HG02943 (cell line): Measurements from ENCODE around the gene CYS1.

Experiments
- ATAC-seq: cut with Tn5 transposase; IDR thresholded peaks from one replicate; pipeline ENCODE4 v1.9.1; 2021; ENCODE audit warnings: mild to moderate bottlenecking, low read depth, moderate library complexity; ENCODE audit not compliant: unreplicated experiment

The CYS1 gene

DNA sequence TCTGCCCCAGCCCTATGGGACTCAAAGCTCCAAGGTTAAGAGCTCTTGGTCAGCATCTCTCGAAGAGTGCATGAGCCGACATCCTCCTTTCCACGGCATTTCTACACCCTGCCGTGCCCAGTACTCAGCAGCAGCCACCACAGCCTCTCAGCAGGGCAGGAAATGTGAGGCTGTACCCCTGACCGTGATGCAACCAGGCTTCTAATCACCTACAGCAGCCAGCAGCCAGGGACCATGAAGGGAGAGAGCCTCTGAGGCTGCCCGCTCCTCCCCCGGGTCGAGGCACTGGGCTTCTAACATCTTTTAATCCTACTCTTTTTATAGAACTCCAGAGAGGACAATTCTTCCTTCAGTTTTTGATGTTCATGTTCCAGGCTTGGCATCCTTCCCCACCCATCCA lies 6.5 kb downstream of the CYS1 start:
- ATAC-seq: no peak

DNA sequence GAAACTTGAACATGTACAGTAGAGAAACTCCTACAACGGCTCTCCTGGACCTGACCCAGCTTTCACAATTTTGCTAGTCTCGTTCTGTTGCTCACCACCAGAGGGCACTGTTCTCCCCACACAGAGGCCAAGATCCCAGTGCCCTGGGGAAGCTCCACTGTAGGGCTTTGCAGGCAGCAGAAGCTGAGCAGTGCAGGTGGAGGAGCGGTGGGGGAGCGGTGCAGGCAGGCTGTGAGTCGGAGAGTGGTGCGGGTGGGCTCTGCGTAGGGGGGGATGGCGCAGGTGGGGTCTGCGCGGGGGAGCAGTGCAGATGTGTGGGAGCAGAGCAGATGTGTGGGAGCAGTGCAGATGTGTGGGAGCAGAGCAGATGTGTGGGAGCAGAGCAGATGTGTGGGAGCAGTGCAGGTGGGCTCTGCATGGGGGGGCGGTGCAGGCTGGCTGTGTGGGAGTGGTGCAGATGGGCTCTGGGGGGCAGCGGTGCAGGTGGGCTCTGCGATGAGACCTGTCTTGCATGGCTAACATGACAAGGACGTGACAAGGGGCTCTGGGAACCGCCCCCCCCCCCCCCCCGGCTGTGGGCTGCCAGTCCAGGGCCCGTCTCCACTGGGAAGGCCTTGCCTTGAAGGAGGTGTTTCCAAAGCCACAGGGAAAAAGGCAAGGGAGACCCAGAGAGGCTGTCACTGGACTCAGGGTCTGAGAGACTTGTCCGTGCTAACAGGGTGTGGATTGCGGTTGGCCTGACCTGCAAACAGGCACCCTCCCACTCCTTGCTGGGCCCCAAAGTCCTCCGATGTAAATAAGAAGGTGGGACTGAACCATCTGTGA lies 7.3 kb downstream of the CYS1 start:
- ATAC-seq: no peak

DNA sequence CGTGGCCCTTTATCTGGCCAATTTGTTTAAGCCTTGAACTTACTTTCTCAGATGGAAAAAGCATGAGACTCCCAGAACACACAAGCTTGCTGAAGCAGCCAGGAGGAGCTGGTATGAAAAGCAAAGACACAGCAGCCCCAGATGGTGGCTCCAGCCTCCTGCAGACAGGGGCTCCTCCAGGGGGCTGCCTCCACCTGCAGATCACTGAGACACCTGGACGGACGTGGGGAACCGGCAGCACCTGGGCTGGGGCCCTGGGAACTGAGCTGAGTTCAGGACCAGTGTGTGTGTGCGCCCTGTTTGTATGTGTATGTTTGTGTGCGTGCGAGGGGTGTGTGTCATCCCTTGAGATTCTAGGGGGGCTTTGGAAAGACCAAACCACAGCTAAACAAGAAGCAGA lies 8.6 kb downstream of the CYS1 start:
- ATAC-seq: no peak

GRCh38 chr2:10071176-10071575 lies 9.0 kb downstream of the CYS1 start:
- ATAC-seq: no peak

- no peak for ATAC-seq
These were observed 12.3 kb downstream of the CYS1 start for GRCh38 chr2:10067881-10068280.

DNA sequence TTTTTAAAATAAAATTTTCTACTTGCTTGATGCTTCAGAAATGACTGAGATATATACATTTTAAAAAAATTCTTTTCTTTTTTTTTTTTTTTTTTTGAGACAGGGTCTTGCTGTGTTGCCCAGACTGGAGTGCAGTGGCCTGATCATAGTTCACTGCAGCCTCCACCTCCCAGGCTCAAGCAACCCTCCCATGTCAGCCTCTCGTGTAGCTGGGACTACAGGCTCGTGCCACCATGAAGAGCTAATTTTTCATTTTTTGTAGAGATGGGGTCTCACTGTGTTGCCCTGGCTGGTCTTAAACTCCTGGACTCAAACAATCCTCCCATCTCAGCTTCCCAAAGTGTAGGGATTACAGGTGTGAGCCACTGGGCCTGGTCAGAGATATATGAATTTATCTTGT lies 12.9 kb downstream of the CYS1 start:
- no peak for ATAC-seq

GRCh38 chr2:10065773-10066055 lies 14.5 kb downstream of the CYS1 start:
- ATAC-seq: no peak

GRCh38 chr2:10064932-10065772 lies 15.1 kb downstream of the CYS1 start:
- no peak for ATAC-seq

DNA sequence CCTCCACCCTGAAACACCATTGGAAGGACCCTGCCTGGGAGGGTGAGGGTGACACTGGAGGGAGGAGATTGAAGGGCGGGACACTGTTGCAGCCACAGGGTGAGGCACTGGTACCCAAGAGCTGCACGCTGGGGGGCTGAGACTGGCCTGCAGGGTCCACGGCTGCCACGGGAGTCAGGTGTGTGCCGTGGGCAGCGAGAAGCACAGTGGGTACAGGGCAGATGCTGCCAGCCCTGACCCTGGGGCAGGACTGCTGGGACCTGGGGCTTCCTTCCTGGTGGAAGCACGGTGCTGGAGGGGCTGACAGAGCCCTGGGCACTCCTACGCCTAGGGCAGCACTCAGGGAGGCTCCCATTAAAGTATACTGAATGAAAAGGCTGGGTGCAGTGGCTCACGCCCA lies 16.6 kb downstream of the CYS1 start:
- no peak for ATAC-seq

DNA sequence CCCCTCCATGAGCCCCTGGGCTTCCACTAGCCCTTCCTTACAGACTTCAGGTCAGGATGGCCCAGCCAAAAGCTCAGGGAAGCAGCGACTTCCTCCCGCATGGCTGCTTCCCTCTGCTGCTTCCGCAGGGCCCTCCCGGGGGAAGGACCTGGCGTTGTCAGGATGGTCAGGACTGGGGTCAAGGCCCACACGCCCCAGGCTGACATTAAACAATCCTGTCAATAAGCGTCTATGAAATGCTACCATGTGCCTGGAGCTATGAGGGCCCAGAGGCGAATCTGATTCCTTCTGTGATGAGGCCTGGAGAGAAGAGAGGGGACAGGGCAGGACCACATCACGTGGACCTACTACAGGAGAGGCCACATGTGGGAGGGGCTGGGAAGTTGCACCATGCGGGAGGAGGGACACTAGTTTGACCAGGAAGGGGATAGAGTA lies 17.3 kb downstream of the CYS1 start:
- no peak for ATAC-seq

- ATAC-seq: no peak
These were observed 18.8 kb downstream of the CYS1 start for GRCh38 chr2:10061221-10061925.

DNA sequence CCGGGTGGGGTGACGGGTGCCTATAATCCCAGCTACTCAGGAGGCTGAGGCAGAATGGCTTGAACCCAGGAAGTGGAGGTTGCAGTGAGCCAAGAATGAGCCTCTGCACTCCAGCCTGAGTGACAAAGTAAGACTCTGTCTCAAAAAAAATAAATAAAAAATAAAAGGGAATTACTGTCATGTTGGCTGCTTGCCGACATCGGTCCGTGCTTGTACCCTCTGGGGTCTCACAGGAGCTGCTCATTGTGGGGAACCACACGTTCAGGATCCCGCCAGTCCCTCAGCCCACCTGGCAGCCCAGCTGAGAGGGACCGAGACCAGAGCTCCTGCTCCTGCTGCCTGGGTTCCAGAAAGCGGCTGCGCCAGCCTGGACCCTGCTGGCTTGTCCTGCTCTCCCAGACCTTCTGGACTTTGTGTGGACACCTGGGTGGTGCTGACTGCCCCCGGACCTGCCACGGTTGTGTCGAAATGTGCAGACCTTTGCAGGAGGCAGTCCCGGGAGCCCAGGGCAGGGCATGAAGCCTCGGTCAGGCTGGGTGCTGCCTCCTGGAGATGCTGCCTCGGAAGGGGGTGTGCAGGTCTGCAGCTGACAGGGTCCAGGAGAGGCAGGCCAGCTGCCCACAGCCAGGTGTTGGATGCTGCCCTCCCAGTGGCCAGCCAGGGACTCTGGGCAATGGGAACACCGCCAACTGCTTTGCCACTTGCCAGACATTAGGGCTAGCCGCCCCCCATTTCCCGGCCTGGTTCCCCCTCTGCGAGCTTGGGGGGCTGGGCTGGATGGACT lies 20.5 kb downstream of the CYS1 start:
- no peak for ATAC-seq

DNA sequence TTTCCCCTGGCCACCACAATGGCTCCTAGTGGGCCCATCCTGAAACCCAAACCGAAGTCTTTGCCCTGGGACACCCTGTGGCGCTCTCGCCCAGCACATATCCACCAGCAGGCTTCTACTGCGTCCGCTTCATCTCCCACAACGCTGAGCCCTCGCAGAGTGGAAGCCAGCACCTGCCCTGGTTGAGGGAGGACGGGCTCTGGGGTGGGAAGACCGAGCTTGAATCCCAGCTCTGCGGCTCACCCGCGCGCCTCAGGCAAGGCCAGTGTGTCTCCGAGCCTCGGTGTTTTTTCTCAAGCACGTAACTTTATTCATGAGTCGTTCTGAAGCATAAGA lies 21.2 kb downstream of the CYS1 start:
- no peak for ATAC-seq

DNA sequence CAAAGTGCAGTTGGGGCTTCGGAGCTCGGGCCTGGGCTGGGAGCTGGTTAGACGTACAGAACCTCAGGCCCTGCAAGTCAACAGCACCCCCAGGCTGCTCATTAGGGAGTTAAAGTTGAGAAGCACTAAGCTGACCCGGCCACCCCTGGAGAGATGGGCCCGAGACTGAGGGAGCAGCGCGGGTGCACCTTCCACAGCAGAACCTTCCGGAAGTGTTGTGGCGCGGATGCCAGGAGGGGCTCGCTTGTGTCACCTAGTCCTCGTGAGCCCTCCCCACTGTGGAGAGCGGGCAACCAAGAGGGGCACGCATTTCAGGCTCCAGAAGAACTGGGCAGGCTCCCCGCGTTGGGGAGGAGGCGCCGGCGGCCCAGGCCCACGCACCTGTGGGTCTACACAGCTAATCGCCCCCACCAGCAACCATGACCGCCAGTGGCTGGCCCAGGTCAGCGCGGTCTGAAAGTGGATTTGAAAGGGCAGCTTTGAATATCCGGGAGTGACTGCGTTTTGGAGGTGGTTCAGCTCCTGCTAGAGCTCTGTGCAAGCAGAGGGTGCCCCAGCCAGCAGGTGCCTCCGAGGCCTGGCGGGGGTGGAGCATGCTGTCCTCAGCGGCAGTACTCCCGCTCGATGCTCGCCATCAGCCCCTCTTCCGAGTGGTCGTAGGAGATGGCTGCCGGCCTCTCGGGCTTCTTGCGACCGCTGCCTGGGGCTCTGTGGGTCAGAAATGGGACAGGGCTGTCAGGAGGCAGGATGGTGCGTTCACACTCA lies 21.8 kb downstream of the CYS1 start:
- no peak for ATAC-seq

DNA sequence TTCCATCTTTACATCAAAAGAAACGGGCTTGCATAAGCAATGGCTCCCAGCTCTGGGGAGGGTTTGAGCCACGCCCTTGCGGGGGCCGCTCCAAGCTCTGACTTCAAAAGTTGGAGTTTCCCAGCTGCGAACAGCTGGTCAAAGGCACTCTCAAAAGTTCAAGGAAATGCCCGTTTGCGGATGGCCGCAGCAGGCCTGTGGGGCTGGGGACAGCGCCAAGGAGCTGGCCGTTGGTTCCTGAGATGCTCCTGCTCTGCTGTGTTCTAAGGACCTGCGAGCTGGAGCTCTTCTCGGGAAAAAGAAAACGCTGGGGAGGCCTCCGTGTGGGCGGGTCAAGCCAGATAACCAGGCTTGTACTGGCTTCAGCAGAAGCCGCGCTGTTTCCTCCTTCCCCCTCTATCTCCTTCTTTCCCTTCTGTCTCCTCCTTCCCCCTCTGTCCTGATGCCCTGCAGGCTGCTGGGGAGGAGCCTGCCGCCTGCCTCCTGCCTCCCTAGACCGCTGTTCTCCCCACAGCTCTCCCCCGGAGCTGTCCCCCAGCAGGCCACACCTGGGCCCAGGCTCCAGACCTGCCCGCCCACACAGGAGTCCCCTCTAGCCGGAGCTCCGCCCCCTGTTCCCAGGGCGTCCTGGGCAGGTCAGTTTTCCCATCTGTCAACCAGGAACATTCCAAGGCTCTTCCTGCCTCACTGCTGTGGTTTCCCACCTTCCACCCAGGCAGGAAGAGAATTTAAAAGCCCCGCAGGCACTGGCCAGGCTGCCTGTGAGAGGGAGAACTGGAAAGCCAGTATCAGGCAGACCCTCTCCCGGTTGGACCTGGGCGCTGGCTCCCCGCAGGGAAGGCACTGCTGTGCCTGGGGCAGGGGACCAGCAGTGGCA lies 22.7 kb downstream of the CYS1 start:
- no peak for ATAC-seq

DNA sequence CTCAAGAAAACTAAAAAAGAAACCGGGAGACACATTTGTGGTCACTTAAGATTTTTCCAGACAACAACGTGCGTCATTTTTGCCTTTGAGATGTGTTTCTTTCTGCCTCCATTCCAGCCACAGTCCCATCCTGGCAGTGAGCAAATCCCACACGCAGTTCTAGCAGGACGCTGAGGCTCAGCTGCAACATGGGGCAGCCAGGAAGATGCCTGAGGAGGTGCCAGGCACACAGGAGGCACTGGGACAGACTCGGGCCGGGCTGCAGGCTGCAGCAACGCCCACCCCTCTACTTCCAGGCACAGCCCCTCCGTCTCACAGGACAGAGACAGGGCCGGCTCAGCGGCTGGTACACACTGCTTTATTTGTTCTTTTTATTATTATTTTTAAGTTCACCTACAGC lies 23.8 kb downstream of the CYS1 start:
- no peak for ATAC-seq

GRCh38 chr2:10054976-10055375 lies 25.2 kb downstream of the CYS1 start:
- no peak for ATAC-seq

- no peak for ATAC-seq
These were observed 25.8 kb downstream of the CYS1 start for GRCh38 chr2:10054424-10054823.

DNA sequence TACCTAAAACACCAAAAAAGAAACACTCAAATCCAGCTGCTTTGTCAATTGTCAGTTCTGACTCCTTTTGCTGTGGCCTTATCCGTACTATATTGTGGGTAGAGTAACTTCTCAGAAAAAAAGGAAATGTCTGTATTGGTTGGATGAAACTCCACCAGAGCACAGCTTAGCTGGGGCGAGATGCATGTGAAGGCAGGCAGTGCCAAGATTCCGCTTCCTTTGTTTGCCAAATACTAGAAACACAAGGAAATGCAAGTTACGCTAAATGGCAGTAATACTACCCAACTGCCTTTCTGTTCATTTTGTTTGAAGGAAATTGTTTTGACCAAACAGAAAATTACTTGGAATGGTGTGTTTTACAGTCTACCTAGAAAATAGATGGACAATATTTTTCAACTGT lies 26.9 kb downstream of the CYS1 start:
- ATAC-seq: no peak
